Fibroblast of skin of left quadriceps (primary cell): ENCODE measurements around the gene P2RY2.
"Not testable (repeated sequence)": the region's sequence is repeated elsewhere in the genome, so short reads cannot be mapped to it uniquely, and the experiment has no call there.

Source experiments
- DNase-seq, 2 experiments: peaks; one replicate each; pipeline ENCODE4 v3.0.0-alpha.2; 2013; ENCODE audit warnings: low read depth in 2 of 2

Gene P2RY2

GRCh38 chr11:73266646-73267020 lies 48.6 kb downstream of the P2RY2 start:
- no peak for DNase-seq

DNA sequence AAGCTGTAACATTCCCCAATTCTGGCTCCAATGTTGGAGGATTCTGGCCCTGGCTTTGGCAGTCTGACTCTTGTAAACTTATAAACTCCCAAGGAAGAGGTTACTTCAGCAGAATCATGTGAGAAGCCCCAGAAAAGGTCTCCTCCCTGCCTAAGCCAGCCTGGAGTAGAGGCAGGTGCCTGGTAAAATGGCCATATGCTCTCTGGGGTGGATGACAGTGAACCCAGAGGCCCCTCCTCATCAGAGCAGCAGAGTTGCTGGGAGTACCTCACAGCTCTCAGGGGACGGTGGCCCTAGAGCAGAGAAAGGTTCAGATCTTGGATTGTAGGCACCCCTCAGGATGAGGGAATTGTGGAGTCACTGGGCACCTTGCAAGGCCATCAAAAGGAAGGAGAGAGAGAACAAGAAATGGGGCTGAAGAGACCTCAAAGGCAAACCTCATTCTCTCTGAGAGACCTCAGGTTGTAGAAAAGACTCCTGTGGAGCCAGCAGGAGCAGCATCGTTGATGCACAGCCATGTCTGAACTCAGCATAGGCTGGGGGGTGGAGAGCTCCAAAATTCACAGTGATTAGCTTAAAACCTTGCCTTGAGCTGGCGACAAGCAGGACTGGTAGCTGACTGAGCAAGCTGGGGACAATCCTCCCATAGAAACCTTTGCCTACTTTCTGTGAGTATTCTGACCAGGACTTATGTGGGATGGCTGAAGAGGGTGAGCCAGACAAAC lies 49.2 kb downstream of the P2RY2 start:
- DNase-seq = no peak

GRCh38 chr11:73267906-73268540 lies 49.9 kb downstream of the P2RY2 start:
- DNase-seq = no peak

DNA sequence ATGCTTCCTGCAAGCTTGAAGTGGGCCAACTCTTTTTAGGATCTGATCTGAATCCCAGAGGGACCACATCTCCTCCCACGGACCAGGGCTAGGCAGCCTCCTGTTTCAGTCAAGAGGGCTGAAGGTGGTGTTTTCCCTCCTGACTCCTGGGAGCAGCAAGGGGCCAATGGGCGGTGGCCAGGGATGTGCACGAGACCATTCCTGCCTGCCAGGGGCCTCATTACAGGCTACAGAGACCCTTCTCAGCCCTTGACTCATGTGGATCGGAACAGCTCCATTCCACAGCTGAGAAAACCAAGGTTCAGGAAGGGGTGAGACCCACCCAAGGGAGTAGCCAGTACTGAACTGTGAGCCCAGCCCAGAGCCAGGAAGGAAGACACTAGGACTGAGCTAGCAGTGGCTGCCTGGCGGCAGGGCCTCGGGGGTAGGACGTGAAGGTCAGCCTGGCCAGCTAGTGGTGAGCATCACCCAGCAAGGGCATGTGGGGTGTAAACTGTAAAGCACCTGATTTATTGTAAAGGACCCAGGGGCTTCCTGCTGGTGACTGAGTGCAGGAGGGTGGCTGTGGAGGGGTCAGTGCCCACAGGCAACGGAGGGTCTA lies 50.7 kb downstream of the P2RY2 start:
- no peak for DNase-seq

- no peak for DNase-seq
Observed at GRCh38 chr11:73269459-73270015, 51.5 kb downstream of the P2RY2 start.

DNA sequence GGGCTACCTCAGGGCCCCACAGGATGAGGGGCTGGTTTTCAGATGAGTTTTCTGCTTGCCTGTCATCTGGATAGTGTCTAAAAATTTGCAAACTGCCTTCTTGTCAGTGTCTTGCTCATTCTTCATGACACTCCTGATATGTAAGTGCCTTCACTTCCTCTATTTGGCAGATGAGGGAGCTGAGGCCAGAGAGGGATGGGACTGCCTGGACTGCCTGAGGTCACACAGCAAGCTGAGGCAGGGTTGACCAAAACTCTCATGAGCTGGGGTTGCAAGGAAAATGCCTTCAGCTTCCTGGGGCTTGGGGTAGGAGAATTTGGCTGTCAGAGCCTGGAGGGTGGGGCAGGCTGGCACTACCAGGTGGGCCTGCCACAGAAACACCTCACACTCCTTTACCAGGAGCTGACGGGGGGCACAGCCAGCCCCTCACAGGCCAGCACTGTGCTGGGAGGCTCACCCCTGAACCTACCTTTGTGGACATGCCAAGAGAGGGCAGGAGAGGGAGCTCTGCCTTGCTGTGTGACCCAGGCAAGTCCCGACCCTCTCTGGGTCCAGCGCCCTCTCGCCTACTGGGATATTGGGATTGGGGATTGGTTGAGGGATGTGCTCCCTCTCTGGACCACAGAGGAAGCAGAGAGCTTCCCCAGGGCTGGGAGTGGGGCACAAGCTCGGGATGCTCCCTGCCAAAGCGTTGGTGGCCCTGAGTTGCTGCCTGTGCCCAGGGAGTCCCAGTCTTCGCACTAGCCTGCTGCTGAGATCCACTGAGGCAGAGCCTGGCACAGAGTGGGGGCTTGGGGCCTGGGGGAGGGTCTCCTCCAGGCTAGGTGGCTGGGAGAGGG lies 52.2 kb downstream of the P2RY2 start:
- no peak for DNase-seq

- no peak for DNase-seq
Observed at GRCh38 chr11:73270855-73271477, 52.9 kb downstream of the P2RY2 start.

GRCh38 chr11:73271478-73271865 lies 53.4 kb downstream of the P2RY2 start:
- not testable (repeated sequence) for DNase-seq

- DNase-seq = no peak
Observed at GRCh38 chr11:73271936-73272679, 54.0 kb downstream of the P2RY2 start, which contains the start of gene P2RY6. P2RY6 (plus strand) TSS chr11:73272338; CDS start chr11:73296519, 24,181 bp downstream.

DNA sequence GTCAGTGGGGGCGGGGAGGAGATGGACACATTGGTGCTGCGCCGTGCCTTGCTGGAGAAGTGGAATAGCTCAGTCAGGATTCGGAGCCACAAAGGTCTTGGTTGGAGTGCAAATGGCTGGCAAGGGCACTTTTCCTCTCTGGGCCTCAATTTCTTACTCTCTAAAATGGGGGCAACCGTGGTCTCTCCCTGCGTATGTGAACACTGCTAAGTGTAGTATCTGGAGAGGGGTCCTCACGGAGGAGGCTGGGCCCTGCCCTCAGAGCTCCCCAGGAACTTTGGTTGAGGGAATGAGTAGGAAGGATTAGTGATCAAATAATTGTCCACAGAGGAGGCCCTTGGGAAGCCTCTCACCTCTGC lies 54.6 kb downstream of the P2RY2 start:
- DNase-seq = no peak

DNA sequence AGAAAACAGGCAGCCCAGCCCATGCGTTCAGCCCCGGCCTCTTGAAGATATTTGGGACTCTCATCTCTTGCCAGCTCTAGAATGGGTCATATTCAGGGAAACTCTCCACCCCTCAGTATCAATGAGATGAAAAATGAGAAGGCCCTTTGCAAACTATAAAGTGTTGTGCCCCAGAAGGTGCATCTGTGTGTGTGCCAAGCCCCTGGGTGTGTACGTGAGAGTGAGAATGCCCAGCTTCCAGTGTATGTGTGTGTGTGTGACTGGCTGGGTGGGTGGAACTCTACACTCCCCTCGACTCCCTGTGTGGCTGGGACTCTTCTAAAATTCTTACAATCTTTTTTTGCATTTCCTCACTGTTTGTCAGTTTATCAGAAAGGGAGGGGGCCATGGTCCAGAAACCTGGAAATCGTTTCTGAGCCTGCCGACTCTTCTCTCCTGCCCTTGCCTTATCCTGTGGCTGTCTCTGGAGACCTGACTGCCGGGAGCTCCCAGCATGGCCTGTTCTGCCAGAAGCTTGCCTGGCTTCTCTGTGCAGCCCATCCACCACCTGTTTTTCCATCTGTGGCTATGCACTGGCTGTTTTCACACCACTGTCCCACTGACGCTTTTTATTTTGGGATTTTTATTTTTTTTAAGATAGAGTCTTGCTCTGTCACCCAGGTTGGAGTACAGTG lies 55.3 kb downstream of the P2RY2 start:
- no peak for DNase-seq

DNA sequence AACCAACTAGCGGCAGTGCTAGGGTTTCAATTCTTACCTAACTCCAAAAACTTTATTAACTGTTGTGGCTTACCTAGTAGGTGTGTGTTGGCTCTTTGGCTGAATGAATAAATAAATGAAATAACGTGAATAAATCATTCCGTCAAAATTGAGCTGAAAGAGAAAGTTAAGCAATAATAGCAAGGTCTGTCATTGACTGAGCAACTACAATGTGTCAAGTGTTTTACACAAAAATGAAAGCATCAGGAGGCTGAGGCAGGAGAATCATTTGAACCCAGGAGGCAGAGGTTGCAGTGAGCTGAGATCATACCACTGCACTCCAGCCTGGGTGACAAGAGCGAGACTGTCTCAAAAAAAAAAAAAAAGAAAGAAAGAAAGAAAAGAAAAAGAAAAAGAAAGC lies 56.1 kb downstream of the P2RY2 start:
- DNase-seq = not testable (repeated sequence)

GRCh38 chr11:73274722-73275380 lies 56.8 kb downstream of the P2RY2 start:
- no peak for DNase-seq

DNA sequence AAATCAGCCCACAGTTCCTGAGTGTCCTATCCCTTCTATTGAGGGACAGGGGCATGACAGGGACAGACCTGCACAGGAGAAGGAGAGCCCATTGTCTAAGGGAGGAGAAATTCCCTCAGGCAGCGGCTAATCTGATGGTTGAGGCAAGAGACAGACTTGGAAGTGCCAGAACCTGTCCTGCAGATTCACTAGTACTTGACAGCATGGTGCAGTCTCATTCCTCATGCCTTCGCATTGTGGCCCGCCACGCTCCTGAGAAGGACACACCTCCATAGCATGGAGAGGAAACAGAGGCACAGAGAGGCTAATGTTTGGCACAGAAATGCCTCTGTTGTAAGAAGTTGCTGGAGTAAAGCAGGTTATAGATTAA lies 57.3 kb downstream of the P2RY2 start:
- no peak for DNase-seq

DNA sequence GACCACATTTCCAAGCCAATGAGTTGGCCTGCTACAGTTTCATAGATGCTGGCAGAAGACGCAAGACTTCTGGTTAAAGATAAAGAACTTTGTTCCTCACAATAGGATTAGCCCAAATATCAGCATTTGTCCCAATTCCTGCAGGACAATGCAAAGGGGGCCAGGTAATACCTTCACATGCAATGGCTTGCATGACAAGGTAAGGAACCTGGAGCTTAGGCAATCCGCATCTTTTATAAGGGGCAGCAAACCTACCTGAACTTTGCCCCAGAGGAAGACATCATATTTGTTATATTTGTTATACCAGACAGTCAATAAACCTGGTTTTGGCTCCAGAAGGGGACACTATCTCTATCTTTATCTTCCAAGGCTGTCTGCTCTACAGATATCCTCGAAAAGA lies 59.4 kb downstream of the P2RY2 start:
- no peak for DNase-seq

- DNase-seq = no peak
Observed at GRCh38 chr11:73280626-73281025, 62.5 kb downstream of the P2RY2 start.

DNA sequence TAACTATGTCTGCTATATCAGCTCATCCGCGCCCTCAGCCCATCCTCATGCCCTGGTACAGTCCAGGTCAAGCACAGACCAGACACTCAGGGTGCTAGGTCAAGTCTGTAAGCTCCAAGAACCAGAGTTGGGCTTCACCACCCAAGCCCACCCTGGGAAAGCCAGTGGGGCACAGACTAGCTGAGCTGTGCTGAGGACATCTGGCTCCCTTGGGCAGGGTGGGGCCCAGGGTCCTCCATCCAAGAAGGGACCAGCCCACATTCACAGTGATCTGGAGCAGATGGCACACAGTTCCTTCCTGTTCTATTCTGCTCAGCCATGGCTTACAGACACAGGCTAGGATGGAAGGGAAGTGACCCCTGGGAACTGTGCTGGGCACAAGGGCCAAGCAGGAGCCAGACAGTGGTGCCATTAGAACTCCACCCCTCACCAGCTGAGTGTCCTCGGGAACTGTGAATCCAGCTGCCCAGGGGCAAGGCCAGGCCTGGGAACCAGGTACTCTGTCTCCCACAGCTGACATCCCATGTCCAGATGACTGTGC lies 63.2 kb downstream of the P2RY2 start:
- no peak for DNase-seq

- no peak for DNase-seq
Observed at GRCh38 chr11:73281796-73282660, 63.9 kb downstream of the P2RY2 start.
